ENCODE data around the gene MDFI. TPM values are rescaled to one million over a fixed set of nuclear protein-coding genes. Genes with fewer than 3 reads are reported as not detected.
A peak's percentile ranks its signal among the peaks of the same experiment; 100 is the strongest.

Gene MDFI
- total RNA-seq, 1 experiment from 2014 or later, result 86.2 TPM

GRCh38 chr6:41657131-41658094 lies 19.1 kb downstream of the MDFI start:
- H3K27me3 Mint-ChIP-seq (ENCODE audit: low read depth), result peaks cover 10% of the 10 kb centered on the region
- ATAC-seq (no peak), DNase-seq (ENCODE audit: low spot score) (no peak)
- POLR2A ChIA-PET, result interaction anchor here (0.6 kb wide), 1 partner anchor 9 kb away, joined by 8 read pairs; no protein-coding TSS in a partner anchor
- H3K4me1 Mint-ChIP-seq, result peaks cover 28% of the 10 kb centered on the region
- CTCF ChIA-PET, result interaction anchor here (0.7 to 2.5 kb wide), 4 partner anchors 13 to 55 kb away, joined by 3 to 10 read pairs (median 8); no protein-coding TSS in a partner anchor
- no peak overlapping the region for H3K27ac Mint-ChIP-seq
- H3K9me3 Mint-ChIP-seq, result no peaks in the 10 kb centered on the region
- no peak overlapping the region for H3K4me3 Mint-ChIP-seq
- H3K36me3 Mint-ChIP-seq, result peaks cover 2% of the 10 kb centered on the region
- TF ChIP-seq NFYB (CRISPR knock-in tag; conservative IDR thresholded peaks at IDR 0.05; ENCODE audit: low read depth) (peak; percentile 55), GRHL2 (CRISPR knock-in tag; IDR thresholded peaks at IDR 0.05; ENCODE audit: insufficient replicate concordance, severe bottlenecking) (no peak), PREB (CRISPR knock-in tag; IDR thresholded peaks at IDR 0.05; ENCODE audit: borderline replicate concordance) (no peak), ATF3 (CRISPR knock-in tag; conservative IDR thresholded peaks at IDR 0.05) (no peak), NR2C2 (CRISPR knock-in tag; IDR thresholded peaks at IDR 0.05) (no peak)

GRCh38 chr6:41658636-41659035 lies 20.4 kb downstream of the MDFI start:
- ChIA-PET CTCF (interaction anchor here (0.8 to 2.0 kb wide), 3 partner anchors 25 to 216 kb away, joined by 3 to 7 read pairs (median 5); no protein-coding TSS in a partner anchor), POLR2A (no interaction called here)
- Mint-ChIP-seq H3K4me3 (no peak overlapping the region), H3K4me1 (peaks cover 26% of the 10 kb centered on the region), H3K27ac (no peak overlapping the region), H3K36me3 (no peaks in the 10 kb centered on the region), H3K27me3 (ENCODE audit: low read depth) (peaks cover 11% of the 10 kb centered on the region), H3K9me3 (no peaks in the 10 kb centered on the region)
- DNase-seq (ENCODE audit: low spot score) (no peak), ATAC-seq (no peak)
- no peak for TF ChIP-seq FOXP1 (CRISPR knock-in tag; IDR thresholded peaks at IDR 0.05; ENCODE audit: borderline replicate concordance)

GRCh38 chr6:41659935-41660334 lies 21.7 kb downstream of the MDFI start:
- Mint-ChIP-seq H3K9me3 (no peaks in the 10 kb centered on the region), H3K4me3 (no peak overlapping the region), H3K27ac (no peak overlapping the region), H3K4me1 (peaks cover 20% of the 10 kb centered on the region), H3K36me3 (no peaks in the 10 kb centered on the region), H3K27me3 (ENCODE audit: low read depth) (peaks cover 11% of the 10 kb centered on the region)
- no peak for ATAC-seq
- DNase-seq (ENCODE audit: low spot score), result no peak
- TF ChIP-seq CREM (CRISPR knock-in tag; IDR thresholded peaks at IDR 0.05), result no peak
- no peak for TF ChIP-seq ELF4 (CRISPR knock-in tag; IDR thresholded peaks at IDR 0.05; ENCODE audit: low read depth)
- no peak for TF ChIP-seq ZBTB43 (CRISPR knock-in tag; IDR thresholded peaks at IDR 0.05)
- TF ChIP-seq PRRX2 (CRISPR knock-in tag; IDR thresholded peaks at IDR 0.05), result no peak
- no peak for TF ChIP-seq ZNF138 (CRISPR knock-in tag; conservative IDR thresholded peaks at IDR 0.05)
- TF ChIP-seq HMGA2 (CRISPR knock-in tag; IDR thresholded peaks at IDR 0.05), result no peak
- TF ChIP-seq ATF3 (CRISPR knock-in tag; conservative IDR thresholded peaks at IDR 0.05), result no peak
- TF ChIP-seq FOXP1 (CRISPR knock-in tag; IDR thresholded peaks at IDR 0.05; ENCODE audit: borderline replicate concordance), result no peak
- TF ChIP-seq OVOL2 (CRISPR knock-in tag; IDR thresholded peaks at IDR 0.05; ENCODE audit: borderline replicate concordance), result no peak
- TF ChIP-seq USF1 (CRISPR knock-in tag; IDR thresholded peaks at IDR 0.05), result no peak
- TF ChIP-seq ZNF121 (CRISPR knock-in tag; IDR thresholded peaks at IDR 0.05), result no peak
- no peak for TF ChIP-seq ZNF219 (CRISPR knock-in tag; IDR thresholded peaks at IDR 0.05; ENCODE audit: borderline replicate concordance)
- CTCF ChIA-PET, result interaction anchor here (2.0 kb wide), 1 partner anchor 23 kb away, joined by 5 read pairs; no protein-coding TSS in a partner anchor
- POLR2A ChIA-PET, result no interaction called here
